22Rv1 (cell line): ENCODE results near the gene TUT4.

Experiments
- H3K27ac ChIP-seq: fragments of 450-650 bp; 2 replicates; pipeline ENCODE4 v1.5.1; 2017
- CTCF ChIP-seq: fragments of 450-650 bp; IDR thresholded peaks from 2 replicates; pipeline ENCODE4 v1.5.1; 2017; ENCODE audit warnings: mild to moderate bottlenecking
- ZFX ChIP-seq: fragments of 450-650 bp; IDR thresholded peaks from 2 replicates; pipeline ENCODE4 v1.6.1; 2017; ENCODE audit warnings: antibody characterized with exemption, borderline replicate concordance

TUT4 gene

GRCh38 chr1:52554756-52555155, 1.9 kb upstream of the TUT4 start:
- peak overlapping the region; percentile 17 for H3K27ac ChIP-seq
- TF ChIP-seq CTCF: no peak
- TF ChIP-seq ZFX: no peak

GRCh38 chr1:52554267-52554640, 1.4 kb upstream of the TUT4 start:
- TF ChIP-seq CTCF: no peak
- TF ChIP-seq ZFX: no peak
- H3K27ac ChIP-seq: peak overlapping the region; percentile 17; the same call in 1 of the 2 replicates

DNA sequence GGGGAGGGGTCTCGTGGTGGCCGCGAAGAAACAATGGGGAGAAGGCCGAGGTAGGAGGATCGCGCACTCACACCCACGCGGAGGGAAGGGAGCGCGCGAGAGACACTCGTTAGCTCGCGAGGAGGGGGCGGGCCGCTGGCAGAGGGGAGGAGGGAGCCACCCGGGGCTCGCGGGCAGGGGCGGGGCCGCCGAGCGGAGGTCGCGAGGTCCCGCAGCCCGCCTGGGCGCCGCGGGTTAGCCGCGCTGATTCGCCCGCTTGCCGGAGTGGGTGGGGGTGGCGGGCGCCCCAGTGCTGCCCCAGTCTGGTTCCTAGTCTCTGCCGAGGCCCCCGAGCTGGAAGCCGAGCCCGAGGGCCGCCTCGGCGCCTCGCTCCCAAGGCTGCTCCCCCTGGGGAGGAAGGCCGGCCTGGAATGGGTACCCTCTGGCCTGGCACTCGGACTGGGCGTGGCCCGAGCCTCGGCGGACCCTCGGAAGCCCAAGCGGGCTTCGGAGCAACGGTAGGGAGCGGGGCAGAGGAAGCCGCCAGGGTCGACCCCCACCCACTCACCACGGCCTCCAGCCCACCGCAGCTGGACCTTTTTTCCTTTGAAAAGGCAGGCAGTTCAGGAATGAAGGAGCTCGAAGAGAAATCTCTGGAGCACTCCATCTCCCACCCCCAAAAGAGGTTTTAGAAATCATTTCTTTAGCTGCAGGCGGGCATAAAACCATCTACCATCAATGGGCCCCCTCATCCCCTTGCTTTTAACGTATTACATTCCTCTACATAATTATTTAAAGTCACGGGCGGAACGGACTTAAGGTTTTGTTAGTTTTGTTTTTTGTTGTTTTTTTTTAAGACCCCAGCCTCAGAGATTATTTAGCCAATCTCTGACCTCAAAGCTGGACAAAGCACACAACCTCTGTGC, 722 bp upstream of the TUT4 start:
- H3K27ac ChIP-seq: peak overlapping the region; percentile 85
- no peak for TF ChIP-seq CTCF
- no peak for TF ChIP-seq ZFX

GRCh38 chr1:52552236-52552504, 722 bp downstream of the TUT4 start:
- no peak for TF ChIP-seq CTCF
- TF ChIP-seq ZFX: no peak
- H3K27ac ChIP-seq: peak overlapping the region; percentile 85

GRCh38 chr1:52551507-52552235, 1.2 kb downstream of the TUT4 start:
- peak overlapping the region; percentile 85 for H3K27ac ChIP-seq
- no peak for TF ChIP-seq CTCF
- TF ChIP-seq ZFX: no peak

- no peak overlapping the region for H3K27ac ChIP-seq
- no peak for TF ChIP-seq CTCF
- TF ChIP-seq ZFX: no peak
Observed at GRCh38 chr1:52550447-52550846, 2.4 kb downstream of the TUT4 start.

- H3K27ac ChIP-seq: no peak overlapping the region
- TF ChIP-seq CTCF (no peak), ZFX (no peak)
Observed at GRCh38 chr1:52549267-52549666, 3.6 kb downstream of the TUT4 start.
